HepG2 (cell line): Measurements from ENCODE around the gene SLC38A2. TPM values are rescaled to one million over a fixed set of nuclear protein-coding genes. Genes with fewer than 3 reads are reported as not detected.

Experiments
- ATF7-NPFF ChIP-seq: sonication (generic); formaldehyde crosslinking; IDR thresholded peaks from 2 replicates; pipeline ENCODE4 v1.8.1; 2023; ENCODE audit warnings: mild to moderate bottlenecking, low read depth, missing genetic modification reagents, moderate library complexity
- CREB1 ChIP-seq, 2 experiments: fragments of 450-650 bp in 1 of 2; IDR thresholded peaks; 2 replicates each; pipeline ENCODE4 v1.6.1; 2016 to 2017; ENCODE audit warnings: control low read depth in 1 of 2, mild to moderate bottlenecking in 1 of 2, missing compliant biosample characterization in 1 of 2, missing genetic modification characterization in 1 of 2
- FOXC1 ChIP-seq: sonication (generic); formaldehyde crosslinking; IDR thresholded peaks from 2 replicates; pipeline ENCODE4 v1.8.0; 2022; ENCODE audit warnings: mild to moderate bottlenecking, missing genetic modification reagents, borderline replicate concordance
- HNRNPUL1 ChIP-seq: fragments of 200-400 bp; formaldehyde crosslinking; IDR thresholded peaks from 2 replicates; pipeline ENCODE4 v1.6.1; 2017; ENCODE audit warnings: low read depth, mild to moderate bottlenecking, low read length, moderate library complexity
- NRL ChIP-seq: sonication (generic); formaldehyde crosslinking; IDR thresholded peaks from 2 replicates; pipeline ENCODE4 v1.5.0; 2020; ENCODE audit warnings: missing genetic modification reagents, mild to moderate bottlenecking, moderate library complexity, borderline replicate concordance
- SAP130 ChIP-seq: IDR thresholded peaks from 2 replicates; pipeline ENCODE4 v1.6.1; 2016; ENCODE audit warnings: low read depth
- SATB2 ChIP-seq: sonication (generic); formaldehyde crosslinking; IDR thresholded peaks from 2 replicates; pipeline ENCODE4 v1.5.0; 2020; ENCODE audit warnings: missing genetic modification reagents
- SSRP1 ChIP-seq: IDR thresholded peaks from 2 replicates; pipeline ENCODE4 v1.6.1; 2016; ENCODE audit warnings: control low read depth
- TGIF2 ChIP-seq: IDR thresholded peaks from 2 replicates; pipeline ENCODE4 v1.6.1; 2016; ENCODE audit warnings: control low read depth, missing compliant biosample characterization
- ZNF207 ChIP-seq: fragments of 450-650 bp; IDR thresholded peaks from 2 replicates; pipeline ENCODE4 v1.6.1; 2016; ENCODE audit warnings: antibody characterized with exemption, borderline replicate concordance
- ZNF253 ChIP-seq: sonication (generic); formaldehyde crosslinking; IDR thresholded peaks from 2 replicates; pipeline ENCODE4 v1.8.0; 2022; ENCODE audit warnings: mild to moderate bottlenecking, missing genetic modification reagents, borderline replicate concordance
- ZNF382 ChIP-seq: sonication (generic); formaldehyde crosslinking; IDR thresholded peaks from 2 replicates; pipeline ENCODE4 v1.5.0; 2020; ENCODE audit warnings: missing genetic modification reagents, mild to moderate bottlenecking, borderline replicate concordance
- ZNF567 ChIP-seq: sonication (generic); formaldehyde crosslinking; IDR thresholded peaks from 2 replicates; pipeline ENCODE4 v1.8.1; 2023; ENCODE audit warnings: mild to moderate bottlenecking, missing genetic modification reagents, borderline replicate concordance
- ZNF724P ChIP-seq: sonication (generic); formaldehyde crosslinking; IDR thresholded peaks from 2 replicates; pipeline ENCODE4 v1.8.0; 2022; ENCODE audit warnings: missing genetic modification reagents, borderline replicate concordance
- ZNF766 ChIP-seq: sonication (generic); formaldehyde crosslinking; IDR thresholded peaks from 2 replicates; pipeline ENCODE4 v1.5.0; 2020; ENCODE audit warnings: missing genetic modification reagents, borderline replicate concordance
- polyA plus RNA-seq, 8 experiments: library from polyadenylated mRNA; depleted of rRNA in 3 of 8; stranded (reverse) in 7 of 8; unstranded in 1 of 8; fragments of >200 nt; fragmentation: Illumina TruSeq in 4 of 8; extraction: Trizol in 4 of 8; gene quantifications; 2 replicates each; pipeline versions ENCODE4 v1.2.1 to v1.2.3, GENCODE V29; 2011 to 2016; ENCODE audit warnings: low read depth in 4 of 8, missing spikeins in 1 of 8, mixed read lengths in 1 of 8; ENCODE audit not compliant: insufficient read depth in 1 of 8
- total RNA-seq, 5 experiments: library from RNA; depleted of rRNA; stranded (reverse); fragments of >200 nt; fragmentation: Illumina TruSeq; extraction: Trizol; gene quantifications; 2 replicates each; pipeline ENCODE4 v1.2.3, GENCODE V29; 2016; ENCODE audit warnings: low read depth in 1 of 5
- TF ChIP-seq, protein P1 (sequence below): sonication (generic); formaldehyde crosslinking; IDR thresholded peaks from 2 replicates; pipeline ENCODE4 v1.5.0; 2020; ENCODE audit warnings: missing genetic modification reagents
- TF ChIP-seq, protein P2 (sequence below), 2 experiments: sonication (generic) in 1 of 2; formaldehyde crosslinking in 1 of 2; IDR thresholded peaks; 2 replicates each; pipeline versions ENCODE4 v1.4.0 to v1.6.1; 2018 to 2020; ENCODE audit warnings: missing genetic modification reagents in 2 of 2, borderline replicate concordance in 1 of 2, low read depth in 1 of 2, mild to moderate bottlenecking in 1 of 2, missing biosample characterization in 1 of 2
- TF ChIP-seq, protein P3 (sequence below): sonication (generic); formaldehyde crosslinking; IDR thresholded peaks from 2 replicates; pipeline ENCODE4 v1.5.0; 2020; ENCODE audit warnings: mild to moderate bottlenecking, missing genetic modification reagents, moderate library complexity
- TF ChIP-seq, protein P4 (sequence below): IDR thresholded peaks from 2 replicates; pipeline ENCODE4 v1.6.1; 2016; ENCODE audit warnings: missing compliant biosample characterization, missing genetic modification reagents, borderline replicate concordance
- TF ChIP-seq, protein P5 (sequence below): IDR thresholded peaks from 2 replicates; pipeline ENCODE4 v1.6.1; 2016; ENCODE audit warnings: low read depth, control low read depth

SLC38A2 gene
- total and polyA plus RNA-seq, 2 of the 13 experiments (the other 11 are each of a cell fraction or from before 2014, with no cell fraction given): 368 to 880 TPM

DNA sequence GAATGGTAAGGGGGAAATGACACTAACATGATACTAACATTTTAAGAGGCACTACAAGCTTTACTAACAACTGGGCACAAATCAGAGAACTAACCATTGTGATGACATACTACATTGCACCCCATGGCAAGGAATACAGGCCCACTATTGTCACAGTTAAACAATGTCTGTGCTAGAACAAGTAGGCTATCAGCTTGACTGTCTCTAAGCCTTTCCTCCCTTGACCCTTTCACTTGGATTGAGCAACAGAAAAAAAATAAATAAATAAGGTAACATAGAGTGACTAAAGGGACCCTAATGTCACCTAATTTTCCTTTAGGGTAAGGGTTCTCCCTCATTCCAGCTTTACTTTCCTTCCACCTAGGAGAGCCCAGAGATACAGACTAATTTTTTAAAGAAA, 4.4 kb downstream of the SLC38A2 start (continued):
- TF ChIP-seq ZNF766 (CRISPR knock-in tag): no peak
- TF ChIP-seq, protein P1, sequence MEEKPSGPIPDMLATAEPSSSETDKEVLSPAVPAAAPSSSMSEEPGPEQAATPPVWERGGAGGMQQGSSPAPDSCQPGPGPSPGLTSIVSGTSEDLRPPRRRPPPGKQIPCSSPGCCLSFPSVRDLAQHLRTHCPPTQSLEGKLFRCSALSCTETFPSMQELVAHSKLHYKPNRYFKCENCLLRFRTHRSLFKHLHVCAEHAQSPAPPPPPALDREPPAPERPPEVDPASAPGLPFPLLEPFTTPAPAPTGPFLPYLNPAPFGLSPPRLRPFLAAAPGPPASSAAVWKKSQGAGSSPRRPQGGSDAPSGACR (CRISPR knock-in tag): no peak
- TF ChIP-seq SSRP1 (CRISPR knock-in tag): 0 out of 2 replicates have a peak, but pooled peaks have one; percentile 84
- TF ChIP-seq, protein P2, sequence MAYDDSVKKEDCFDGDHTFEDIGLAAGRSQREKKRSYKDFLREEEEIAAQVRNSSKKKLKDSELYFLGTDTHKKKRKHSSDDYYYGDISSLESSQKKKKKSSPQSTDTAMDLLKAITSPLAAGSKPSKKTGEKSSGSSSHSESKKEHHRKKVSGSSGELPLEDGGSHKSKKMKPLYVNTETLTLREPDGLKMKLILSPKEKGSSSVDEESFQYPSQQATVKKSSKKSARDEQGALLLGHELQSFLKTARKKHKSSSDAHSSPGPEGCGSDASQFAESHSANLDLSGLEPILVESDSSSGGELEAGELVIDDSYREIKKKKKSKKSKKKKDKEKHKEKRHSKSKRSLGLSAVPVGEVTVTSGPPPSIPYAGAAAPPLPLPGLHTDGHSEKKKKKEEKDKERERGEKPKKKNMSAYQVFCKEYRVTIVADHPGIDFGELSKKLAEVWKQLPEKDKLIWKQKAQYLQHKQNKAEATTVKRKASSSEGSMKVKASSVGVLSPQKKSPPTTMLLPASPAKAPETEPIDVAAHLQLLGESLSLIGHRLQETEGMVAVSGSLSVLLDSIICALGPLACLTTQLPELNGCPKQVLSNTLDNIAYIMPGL (CRISPR knock-in tag; IDR thresholded peaks at IDR 0.05; ENCODE audit: borderline replicate concordance in 1 of 2, low read depth in 1 of 2): peak in 1 of 2 experiments; percentile 11; a peak in 1 of 4 replicates
- no peak for TF ChIP-seq CREB1 (IDR thresholded peaks at IDR 0.05)
- peak; percentile 28; the same call in 1 of the 2 replicates for TF ChIP-seq CREB1 (CRISPR knock-in tag; IDR thresholded peaks at IDR 0.05)
- no peak for TF ChIP-seq NRL
- no peak for TF ChIP-seq HNRNPUL1
- TF ChIP-seq ATF7-NPFF: no peak
- TF ChIP-seq SAP130 (CRISPR knock-in tag): no peak; the same call in 1 of the 2 replicates
- no peak for TF ChIP-seq ZNF207
- TF ChIP-seq, protein P3, sequence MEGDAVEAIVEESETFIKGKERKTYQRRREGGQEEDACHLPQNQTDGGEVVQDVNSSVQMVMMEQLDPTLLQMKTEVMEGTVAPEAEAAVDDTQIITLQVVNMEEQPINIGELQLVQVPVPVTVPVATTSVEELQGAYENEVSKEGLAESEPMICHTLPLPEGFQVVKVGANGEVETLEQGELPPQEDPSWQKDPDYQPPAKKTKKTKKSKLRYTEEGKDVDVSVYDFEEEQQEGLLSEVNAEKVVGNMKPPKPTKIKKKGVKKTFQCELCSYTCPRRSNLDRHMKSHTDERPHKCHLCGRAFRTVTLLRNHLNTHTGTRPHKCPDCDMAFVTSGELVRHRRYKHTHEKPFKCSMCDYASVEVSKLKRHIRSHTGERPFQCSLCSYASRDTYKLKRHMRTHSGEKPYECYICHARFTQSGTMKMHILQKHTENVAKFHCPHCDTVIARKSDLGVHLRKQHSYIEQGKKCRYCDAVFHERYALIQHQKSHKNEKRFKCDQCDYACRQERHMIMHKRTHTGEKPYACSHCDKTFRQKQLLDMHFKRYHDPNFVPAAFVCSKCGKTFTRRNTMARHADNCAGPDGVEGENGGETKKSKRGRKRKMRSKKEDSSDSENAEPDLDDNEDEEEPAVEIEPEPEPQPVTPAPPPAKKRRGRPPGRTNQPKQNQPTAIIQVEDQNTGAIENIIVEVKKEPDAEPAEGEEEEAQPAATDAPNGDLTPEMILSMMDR (CRISPR knock-in tag): no peak
- no peak for TF ChIP-seq ZNF567 (CRISPR knock-in tag)
- TF ChIP-seq, protein P4, sequence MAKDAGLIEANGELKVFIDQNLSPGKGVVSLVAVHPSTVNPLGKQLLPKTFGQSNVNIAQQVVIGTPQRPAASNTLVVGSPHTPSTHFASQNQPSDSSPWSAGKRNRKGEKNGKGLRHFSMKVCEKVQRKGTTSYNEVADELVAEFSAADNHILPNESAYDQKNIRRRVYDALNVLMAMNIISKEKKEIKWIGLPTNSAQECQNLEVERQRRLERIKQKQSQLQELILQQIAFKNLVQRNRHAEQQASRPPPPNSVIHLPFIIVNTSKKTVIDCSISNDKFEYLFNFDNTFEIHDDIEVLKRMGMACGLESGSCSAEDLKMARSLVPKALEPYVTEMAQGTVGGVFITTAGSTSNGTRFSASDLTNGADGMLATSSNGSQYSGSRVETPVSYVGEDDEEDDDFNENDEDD (CRISPR knock-in tag): no peak
- no peak for TF ChIP-seq SATB2 (CRISPR knock-in tag)
- TF ChIP-seq FOXC1 (CRISPR knock-in tag): no peak
- TF ChIP-seq, protein P5, sequence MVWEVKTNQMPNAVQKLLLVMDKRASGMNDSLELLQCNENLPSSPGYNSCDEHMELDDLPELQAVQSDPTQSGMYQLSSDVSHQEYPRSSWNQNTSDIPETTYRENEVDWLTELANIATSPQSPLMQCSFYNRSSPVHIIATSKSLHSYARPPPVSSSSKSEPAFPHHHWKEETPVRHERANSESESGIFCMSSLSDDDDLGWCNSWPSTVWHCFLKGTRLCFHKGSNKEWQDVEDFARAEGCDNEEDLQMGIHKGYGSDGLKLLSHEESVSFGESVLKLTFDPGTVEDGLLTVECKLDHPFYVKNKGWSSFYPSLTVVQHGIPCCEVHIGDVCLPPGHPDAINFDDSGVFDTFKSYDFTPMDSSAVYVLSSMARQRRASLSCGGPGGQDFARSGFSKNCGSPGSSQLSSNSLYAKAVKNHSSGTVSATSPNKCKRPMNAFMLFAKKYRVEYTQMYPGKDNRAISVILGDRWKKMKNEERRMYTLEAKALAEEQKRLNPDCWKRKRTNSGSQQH: no peak
- TF ChIP-seq ZNF253: no peak
- TF ChIP-seq ZNF382 (CRISPR knock-in tag): no peak
- TF ChIP-seq ZNF724P (CRISPR knock-in tag): no peak
- TF ChIP-seq TGIF2: no peak
